Measurements from ENCODE around the gene CD27.

GRCh38 chr12:6426882-6427671 is 17.7 kb upstream of the CD27 start:
- TF ChIP-seq CTCF (IDR thresholded peaks at IDR 0.05) (no peak), POLR2A (IDR thresholded peaks at IDR 0.05) (no peak)

All from adrenal gland (tissue), 5 donors.